A673 (cell line): ENCODE measurements around the gene OGDH. TPM values are rescaled to one million over a fixed set of nuclear protein-coding genes. Genes with fewer than 3 reads are reported as not detected.
A peak's percentile ranks its signal among the peaks of the same experiment; 100 is the strongest.

Experiments
- BruUV-seq: library from RNA; stranded (reverse); fragments of 400-500 nt; replicated peaks from 2 replicates; lab custom pipeline; 2021; lab: Mats Ljungman, UMichigan
- CTCF ChIA-PET: fragments of 300-600 bp; sonication (Branson Sonifier 250); formaldehyde crosslinking; loops from one replicate; lab custom pipeline; 2022; ENCODE audit warnings: antibody characterized with exemption; lab: Charles Lee
- POLR2A ChIA-PET: fragments of 300-600 bp; sonication (Branson Sonifier 250); formaldehyde crosslinking; loops from one replicate; lab custom pipeline; 2022; ENCODE audit warnings: antibody characterized with exemption; ENCODE audit not compliant: low non-redundant PET; lab: Charles Lee
- DNase-seq: peaks from one replicate; pipeline ENCODE4 v3.0.0-alpha.2; 2015; ENCODE audit warnings: low spot score
- H3K27ac ChIP-seq: fragments of 200-600 bp; sonication (generic); 2 replicates; pipeline ENCODE4 v1.5.1; 2016; ENCODE audit warnings: mixed run types, low read depth, mild to moderate bottlenecking, mixed read lengths, antibody characterized with exemption, low read length; ENCODE audit not compliant: poor library complexity, severe bottlenecking
- H3K27me3 ChIP-seq: fragments of 200-600 bp; sonication (generic); replicated peaks from 2 replicates; pipeline ENCODE4 v1.6.1; 2017; ENCODE audit warnings: mixed run types, low read depth, mild to moderate bottlenecking, mixed read lengths, antibody characterized with exemption, low read length; ENCODE audit not compliant: insufficient read depth, poor library complexity
- H3K36me3 ChIP-seq: fragments of 200-600 bp; sonication (generic); 2 replicates; pipeline ENCODE4 v1.6.1; 2016; ENCODE audit warnings: mixed run types, mild to moderate bottlenecking, mixed read lengths, antibody characterized with exemption, low read length; ENCODE audit not compliant: insufficient read depth, poor library complexity, severe bottlenecking
- H3K4me1 ChIP-seq: fragments of 200-600 bp; sonication (generic); 2 replicates; pipeline ENCODE4 v1.6.1; 2017; ENCODE audit warnings: mixed run types, mild to moderate bottlenecking, mixed read lengths, antibody characterized with exemption, low read length; ENCODE audit not compliant: insufficient read depth, poor library complexity, severe bottlenecking
- H3K4me3 ChIP-seq: fragments of 200-600 bp; sonication (generic); 2 replicates; pipeline ENCODE4 v1.5.1; 2016; ENCODE audit warnings: low read depth, mixed run types, mild to moderate bottlenecking, mixed read lengths, low read length; ENCODE audit not compliant: poor library complexity, severe bottlenecking
- H3K9me3 ChIP-seq: fragments of 200-600 bp; sonication (generic); 2 replicates; pipeline ENCODE4 v1.6.1; 2016; ENCODE audit warnings: mixed run types, low read depth, mild to moderate bottlenecking, mixed read lengths, antibody characterized with exemption, low read length; ENCODE audit not compliant: poor library complexity, severe bottlenecking
- CTCF ChIP-seq: fragments of 300-800, 200-600 bp; sonication (generic); conservative IDR thresholded peaks from 2 replicates; pipeline ENCODE4 v1.5.1; 2017; ENCODE audit warnings: low read depth, mild to moderate bottlenecking, antibody characterized with exemption, low read length, moderate library complexity, mixed read lengths
- EZH2 ChIP-seq: fragments of 200-600 bp; sonication (generic); IDR thresholded peaks from 2 replicates; pipeline ENCODE4 v1.6.1; 2017; ENCODE audit warnings: borderline replicate concordance, low read depth, mild to moderate bottlenecking, mixed read lengths, antibody characterized with exemption, low read length; ENCODE audit not compliant: poor library complexity, severe bottlenecking
- intact Hi-C: fragments of 100-400 bp; cut with micrococcal nuclease; formaldehyde crosslinking; loops from one replicate; pipeline ENCODE4 v1.10.0; 2022; ENCODE audit not compliant: unreplicated experiment
- total RNA-seq: library from RNA; stranded (reverse); gene quantifications from 2 replicates; pipeline ENCODE4 v1.2.3, GENCODE V29; 2021

Gene OGDH
- total RNA-seq, 1 experiment from 2014 or later: 111 TPM

GRCh38 chr7:44636926-44637325 is 30.5 kb downstream of the OGDH start:
- H3K9me3 ChIP-seq: no peaks in the 10 kb centered on the region
- intact Hi-C loops: no loop called here
- H3K27me3 ChIP-seq: no peaks in the 10 kb centered on the region
- no peak overlapping the region for H3K27ac ChIP-seq
- DNase-seq: no peak
- TF ChIP-seq CTCF: no peak
- no peak for TF ChIP-seq EZH2
- no peaks in the 10 kb centered on the region for H3K36me3 ChIP-seq
- H3K4me3 ChIP-seq: no peak overlapping the region
- H3K4me1 ChIP-seq: peaks cover 25% of the 10 kb centered on the region
- POLR2A ChIA-PET: no interaction called here
- BruUV-seq: no TSS peak
- CTCF ChIA-PET: no interaction called here

- peaks cover 25% of the 10 kb centered on the region for H3K4me1 ChIP-seq
- intact Hi-C loops: no loop called here
- BruUV-seq: no TSS peak
Observed at GRCh38 chr7:44637788-44638594, 31.6 kb downstream of the OGDH start.

More at GRCh38 chr7:44637788-44638594, 31.6 kb downstream of the OGDH start:
- Histone ChIP-seq H3K4me3 (no peak overlapping the region), H3K27ac (peak overlapping the region; percentile 55), H3K36me3 (no peaks in the 10 kb centered on the region), H3K9me3 (no peaks in the 10 kb centered on the region), H3K27me3 (no peaks in the 10 kb centered on the region)
- TF ChIP-seq EZH2 (no peak), CTCF (no peak)
- peak; percentile 61 for DNase-seq
- ChIA-PET POLR2A (no interaction called here), CTCF (no interaction called here)
